Astrocyte (in vitro differentiated cells and primary cell): Measurements from ENCODE around the gene PSORS1C1. TPM values are rescaled to one million over a fixed set of nuclear protein-coding genes. Genes with fewer than 3 reads are reported as not detected.

Source experiments
- DNase-seq: peaks from one replicate; pipeline ENCODE4 v3.0.0-alpha.2; 2010; ENCODE audit warnings: low read depth
- FAIRE-seq: peaks from 2 replicates; lab custom pipeline; 2011; peaks lifted over from hg19 to GRCh38; lab: Jason Lieb, UNC
- H2AFZ ChIP-seq: 2 replicates; pipeline ENCODE4 v1.6.0; 2012; ENCODE audit warnings: low read depth, low read length, inconsistent platforms
- H3K27ac ChIP-seq: 2 replicates; pipeline ENCODE4 v1.5.1; 2011; ENCODE audit warnings: low read depth, low read length, inconsistent platforms
- H3K27me3 ChIP-seq: 2 replicates; pipeline ENCODE4 v1.6.0; 2011; ENCODE audit warnings: low read length, inconsistent platforms; ENCODE audit not compliant: insufficient read depth
- H3K36me3 ChIP-seq: 2 replicates; pipeline ENCODE4 v1.5.1; 2011; ENCODE audit warnings: low read length, inconsistent platforms; ENCODE audit not compliant: insufficient read depth
- H3K4me1 ChIP-seq: 2 replicates; pipeline ENCODE4 v1.5.1; 2011; ENCODE audit warnings: low read length, inconsistent platforms; ENCODE audit not compliant: insufficient read depth
- H3K4me2 ChIP-seq: 2 replicates; pipeline ENCODE4 v1.6.0; 2012; ENCODE audit warnings: low read length, inconsistent platforms
- H3K4me3 ChIP-seq: 2 replicates; pipeline ENCODE4 v1.5.1; 2011; ENCODE audit warnings: low read depth, mild to moderate bottlenecking, low read length, inconsistent platforms; ENCODE audit not compliant: insufficient read depth
- H3K79me2 ChIP-seq: 2 replicates; pipeline ENCODE4 v1.6.0; 2012; ENCODE audit warnings: mild to moderate bottlenecking, low read length, inconsistent platforms; ENCODE audit not compliant: insufficient read depth
- H3K9ac ChIP-seq: 2 replicates; pipeline ENCODE4 v1.6.0; 2012; ENCODE audit warnings: mild to moderate bottlenecking, low read length, inconsistent platforms
- H3K9me3 ChIP-seq: 2 replicates; pipeline ENCODE4 v1.5.1; 2012; ENCODE audit warnings: low read depth, mild to moderate bottlenecking, low read length, inconsistent platforms; ENCODE audit not compliant: insufficient read depth
- H4K20me1 ChIP-seq: 2 replicates; pipeline ENCODE4 v1.6.0; 2012; ENCODE audit warnings: low read length, inconsistent platforms; ENCODE audit not compliant: insufficient read depth
- H3K27ac Mint-ChIP-seq: one replicate; pipeline ENCODE4 v1.8.0; 2021; ENCODE audit warnings: mild to moderate bottlenecking, mixed read lengths; ENCODE audit not compliant: unreplicated experiment
- H3K27me3 Mint-ChIP-seq: one replicate; pipeline ENCODE4 v1.8.0; 2021; ENCODE audit warnings: low read depth, mixed read lengths; ENCODE audit not compliant: unreplicated experiment
- H3K36me3 Mint-ChIP-seq: one replicate; pipeline ENCODE4 v1.8.0; 2021; ENCODE audit warnings: low read depth, mixed read lengths; ENCODE audit not compliant: unreplicated experiment
- H3K4me1 Mint-ChIP-seq: one replicate; pipeline ENCODE4 v1.8.0; 2021; ENCODE audit warnings: low read depth, mixed read lengths; ENCODE audit not compliant: unreplicated experiment
- H3K4me3 Mint-ChIP-seq: one replicate; pipeline ENCODE4 v1.8.0; 2021; ENCODE audit warnings: mild to moderate bottlenecking, moderate library complexity, mixed read lengths; ENCODE audit not compliant: unreplicated experiment
- H3K9me3 Mint-ChIP-seq: one replicate; pipeline ENCODE4 v1.8.0; 2021; ENCODE audit warnings: mild to moderate bottlenecking, mixed read lengths; ENCODE audit not compliant: unreplicated experiment
- EZH2 ChIP-seq: IDR thresholded peaks from 2 replicates; pipeline ENCODE4 v1.6.1; 2012; ENCODE audit warnings: mild to moderate bottlenecking, low read length, inconsistent platforms; ENCODE audit not compliant: insufficient read depth
- total RNA-seq: library from RNA; stranded (reverse); gene quantifications from 2 replicates; pipeline ENCODE4 v1.2.1, GENCODE V29; 2021
- TF ChIP-seq, protein P1 (sequence below): IDR thresholded peaks from 2 replicates; pipeline ENCODE4 v1.5.1; 2011; ENCODE audit warnings: low read depth, mild to moderate bottlenecking, inconsistent platforms, low read length, moderate library complexity; ENCODE audit not compliant: insufficient read depth

Gene PSORS1C1
- total RNA-seq, 1 donor from 2014 or later, result 9.2 TPM

DNA sequence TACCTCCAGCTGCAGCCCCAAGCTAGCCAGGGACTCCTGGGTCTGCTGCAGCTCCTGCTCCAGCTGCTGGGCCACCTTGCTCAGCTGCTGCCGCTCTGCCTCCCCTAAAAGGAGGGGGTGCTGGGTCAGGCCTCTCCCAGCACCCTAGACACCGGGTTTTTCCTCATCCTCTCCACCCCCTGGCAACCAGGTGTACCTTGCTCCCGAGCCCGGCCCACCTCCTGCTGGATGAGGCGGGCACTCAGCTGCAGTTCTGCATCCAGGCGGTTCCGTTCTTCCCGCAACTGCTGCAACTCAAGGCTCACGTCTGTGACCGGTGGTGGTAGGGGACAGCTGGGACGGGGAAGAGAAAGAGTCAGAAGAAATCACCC is 30.4 kb downstream of the PSORS1C1 start:
- Mint-ChIP-seq H3K27ac (peak overlapping the region; percentile 7), H3K4me1 (peaks cover 21% of the 10 kb centered on the region), H3K4me3 (no peak overlapping the region), H3K36me3 (peaks cover 11% of the 10 kb centered on the region), H3K9me3 (no peaks in the 10 kb centered on the region), H3K27me3 (no peaks in the 10 kb centered on the region)
- H3K4me2 ChIP-seq, result no peak overlapping the region
- no peaks in the 10 kb centered on the region for H3K9me3 ChIP-seq
- H3K27me3 ChIP-seq, result no peaks in the 10 kb centered on the region
- no peaks in the 10 kb centered on the region for H4K20me1 ChIP-seq
- FAIRE-seq (no peak), DNase-seq (no peak)
- H3K79me2 ChIP-seq, result no peaks in the 10 kb centered on the region
- H3K36me3 ChIP-seq, result peaks cover 3% of the 10 kb centered on the region
- no peak overlapping the region for H3K27ac ChIP-seq
- TF ChIP-seq, protein P1, sequence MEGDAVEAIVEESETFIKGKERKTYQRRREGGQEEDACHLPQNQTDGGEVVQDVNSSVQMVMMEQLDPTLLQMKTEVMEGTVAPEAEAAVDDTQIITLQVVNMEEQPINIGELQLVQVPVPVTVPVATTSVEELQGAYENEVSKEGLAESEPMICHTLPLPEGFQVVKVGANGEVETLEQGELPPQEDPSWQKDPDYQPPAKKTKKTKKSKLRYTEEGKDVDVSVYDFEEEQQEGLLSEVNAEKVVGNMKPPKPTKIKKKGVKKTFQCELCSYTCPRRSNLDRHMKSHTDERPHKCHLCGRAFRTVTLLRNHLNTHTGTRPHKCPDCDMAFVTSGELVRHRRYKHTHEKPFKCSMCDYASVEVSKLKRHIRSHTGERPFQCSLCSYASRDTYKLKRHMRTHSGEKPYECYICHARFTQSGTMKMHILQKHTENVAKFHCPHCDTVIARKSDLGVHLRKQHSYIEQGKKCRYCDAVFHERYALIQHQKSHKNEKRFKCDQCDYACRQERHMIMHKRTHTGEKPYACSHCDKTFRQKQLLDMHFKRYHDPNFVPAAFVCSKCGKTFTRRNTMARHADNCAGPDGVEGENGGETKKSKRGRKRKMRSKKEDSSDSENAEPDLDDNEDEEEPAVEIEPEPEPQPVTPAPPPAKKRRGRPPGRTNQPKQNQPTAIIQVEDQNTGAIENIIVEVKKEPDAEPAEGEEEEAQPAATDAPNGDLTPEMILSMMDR, result no peak
- no peak for TF ChIP-seq EZH2
- H3K4me3 ChIP-seq, result no peak overlapping the region
- H2AFZ ChIP-seq, result no peak overlapping the region
- H3K4me1 ChIP-seq, result peaks cover 10% of the 10 kb centered on the region
- H3K9ac ChIP-seq, result no peak overlapping the region

DNA sequence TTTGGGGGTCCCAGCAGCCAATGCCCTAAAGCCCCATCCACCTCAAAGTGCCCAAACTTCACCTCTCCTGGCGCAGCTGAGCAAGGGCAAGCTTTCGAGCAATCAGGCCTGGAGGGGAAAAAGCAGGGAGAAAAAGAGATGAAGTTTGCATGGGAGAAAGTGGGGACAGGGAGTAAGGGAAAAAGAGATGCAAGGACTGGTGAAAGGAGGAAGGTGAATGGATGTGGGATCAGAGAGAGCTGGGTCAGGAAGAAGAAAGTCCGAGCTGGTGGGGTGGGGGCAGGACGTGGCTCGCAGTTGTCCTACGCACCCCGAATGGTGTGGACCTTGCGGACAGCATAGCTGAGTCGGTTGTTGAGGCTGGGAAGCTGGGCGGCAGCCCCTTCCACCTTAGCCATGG is 30.8 kb downstream of the PSORS1C1 start:
- no peak for TF ChIP-seq EZH2
- TF ChIP-seq, protein P1, result no peak
- no peak overlapping the region for H3K4me3 Mint-ChIP-seq
- no peak overlapping the region for H3K9ac ChIP-seq

DNA sequence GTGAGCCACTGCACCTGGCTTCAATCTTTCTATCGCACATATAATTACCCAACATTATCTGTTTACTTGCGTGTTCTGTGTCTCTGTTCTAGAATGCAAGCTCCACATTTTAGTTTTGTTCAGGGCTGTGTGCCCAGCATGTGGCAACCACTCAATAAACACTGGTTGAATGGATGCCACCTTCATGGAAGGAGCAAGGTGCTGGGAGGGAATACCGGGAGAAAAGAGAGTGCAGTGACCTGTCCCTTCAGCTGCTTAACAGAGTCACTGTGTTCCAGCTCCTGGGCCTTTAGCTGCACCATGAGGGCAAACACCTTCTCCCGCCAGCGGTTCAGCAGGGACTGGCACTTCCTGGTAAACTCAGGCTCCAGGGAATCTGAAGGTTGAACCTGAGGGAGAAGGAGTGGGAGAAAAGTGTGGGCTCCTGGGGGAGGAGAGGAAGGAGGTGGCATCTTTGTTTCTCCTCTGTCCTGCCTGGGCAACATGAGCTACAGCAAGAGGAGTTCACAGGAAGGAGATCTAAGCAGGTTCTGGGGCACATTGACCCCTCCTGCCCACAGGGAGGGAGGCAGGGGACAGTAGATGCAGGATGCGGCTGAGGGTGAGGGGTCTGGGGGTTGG is 35.3 kb downstream of the PSORS1C1 start:
- no peaks in the 10 kb centered on the region for H4K20me1 ChIP-seq
- H3K9ac ChIP-seq, result no peak overlapping the region
- FAIRE-seq (no peak), DNase-seq (no peak)
- no peak overlapping the region for H3K27ac Mint-ChIP-seq
- no peak overlapping the region for H3K4me3 Mint-ChIP-seq
- H3K27me3 ChIP-seq, result no peaks in the 10 kb centered on the region
- H3K4me1 ChIP-seq, result no peaks in the 10 kb centered on the region
- H3K4me2 ChIP-seq, result no peak overlapping the region
- no peaks in the 10 kb centered on the region for H3K79me2 ChIP-seq
- H3K36me3 ChIP-seq, result peaks cover 3% of the 10 kb centered on the region
- H3K4me3 ChIP-seq, result no peak overlapping the region
- H3K4me1 Mint-ChIP-seq, result no peaks in the 10 kb centered on the region
- H2AFZ ChIP-seq, result no peak overlapping the region
- TF ChIP-seq EZH2, result no peak
- TF ChIP-seq, protein P1, result no peak
- no peaks in the 10 kb centered on the region for H3K27me3 Mint-ChIP-seq
- peaks cover 20% of the 10 kb centered on the region for H3K36me3 Mint-ChIP-seq
- no peaks in the 10 kb centered on the region for H3K9me3 ChIP-seq
- H3K27ac ChIP-seq, result no peak overlapping the region
- H3K9me3 Mint-ChIP-seq, result no peaks in the 10 kb centered on the region

More for the DNA sequence above, 30.8 kb downstream of the PSORS1C1 start:
- FAIRE-seq (no peak), DNase-seq (no peak)
- Histone ChIP-seq H3K27ac (no peak overlapping the region), H2AFZ (no peak overlapping the region), H3K79me2 (no peaks in the 10 kb centered on the region), H3K36me3 (peaks cover 3% of the 10 kb centered on the region), H3K27me3 (no peaks in the 10 kb centered on the region), H3K4me2 (no peak overlapping the region), H3K9me3 (no peaks in the 10 kb centered on the region), H4K20me1 (no peaks in the 10 kb centered on the region), H3K4me3 (no peak overlapping the region), H3K4me1 (peaks cover 10% of the 10 kb centered on the region)
- Mint-ChIP-seq H3K27me3 (no peaks in the 10 kb centered on the region), H3K27ac (no peak overlapping the region), H3K36me3 (peaks cover 13% of the 10 kb centered on the region), H3K4me1 (peaks cover 19% of the 10 kb centered on the region), H3K9me3 (no peaks in the 10 kb centered on the region)
